ENCODE data around the gene CYP1A2. TPM values are rescaled to one million over a fixed set of nuclear protein-coding genes. Genes with fewer than 3 reads are reported as not detected.

CYP1A2 gene
- total and polyA plus RNA-seq, 2 of the 13 experiments (the other 11 are each of a cell fraction or from before 2014, with no cell fraction given), result 0.07 TPM; not detected in 1

DNA sequence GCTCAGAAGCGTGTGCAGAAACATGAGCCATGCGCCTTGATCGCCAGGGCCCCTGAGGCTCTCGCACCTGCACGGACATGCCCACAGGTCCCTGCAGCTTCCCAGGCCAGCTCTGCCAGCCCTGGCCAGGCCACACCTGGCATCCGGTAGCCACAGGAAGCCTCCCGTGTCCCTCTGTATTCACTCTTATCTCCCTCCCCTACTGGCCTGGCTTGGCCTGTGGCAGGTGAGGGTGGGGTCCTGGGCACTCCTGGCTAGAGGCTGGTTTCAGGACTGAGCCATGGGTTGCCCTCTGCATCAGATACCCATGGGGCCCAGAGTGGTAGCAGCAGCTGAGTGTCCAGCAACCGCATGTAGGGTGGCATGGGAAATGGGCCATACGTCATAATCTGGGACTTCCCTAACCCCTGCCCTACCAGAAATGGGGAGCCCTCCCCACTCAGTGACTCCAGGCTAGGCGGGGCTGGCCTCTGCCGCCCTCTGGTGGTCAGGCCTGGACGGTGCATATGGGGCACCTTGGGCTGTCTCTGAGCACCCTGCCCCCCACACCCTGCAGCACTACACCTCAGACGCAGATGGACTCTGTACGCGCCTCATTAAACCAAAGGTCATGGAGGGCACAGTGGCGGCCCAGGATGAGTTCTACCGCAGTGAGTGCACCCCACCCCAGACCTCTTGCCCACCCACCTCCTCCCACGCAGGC is 51.4 kb downstream of the CYP1A2 start (continued):
- TF ChIP-seq ZNF567 (CRISPR knock-in tag; IDR thresholded peaks at IDR 0.05; ENCODE audit: borderline replicate concordance) (no peak), ZZZ3 (CRISPR knock-in tag; IDR thresholded peaks at IDR 0.05; ENCODE audit: borderline replicate concordance) (no peak), ZNF138 (CRISPR knock-in tag; IDR thresholded peaks at IDR 0.05; ENCODE audit: low read depth) (no peak), RFXANK (CRISPR knock-in tag; IDR thresholded peaks at IDR 0.05) (no peak), ZNF543 (CRISPR knock-in tag; IDR thresholded peaks at IDR 0.05) (no peak), NFYC (CRISPR knock-in tag; IDR thresholded peaks at IDR 0.05) (no peak), ZNF558 (CRISPR knock-in tag; IDR thresholded peaks at IDR 0.05; ENCODE audit: borderline replicate concordance) (no peak), DNMT3B (CRISPR knock-in tag; conservative IDR thresholded peaks at IDR 0.05) (no peak), ZNF350 (CRISPR knock-in tag; IDR thresholded peaks at IDR 0.05; ENCODE audit: borderline replicate concordance, low read depth) (peak; percentile 60; the same call in 1 of the 2 replicates), LBX2 (CRISPR knock-in tag; IDR thresholded peaks at IDR 0.05; ENCODE audit: borderline replicate concordance) (no peak), XRCC5 (optimal IDR thresholded peaks at IDR 0.05; ENCODE audit: low read length) (peak; percentile 90), SALL1 (CRISPR knock-in tag; IDR thresholded peaks at IDR 0.05) (peak; percentile 36; the same call in 1 of the 2 replicates), STAG1 (CRISPR knock-in tag; IDR thresholded peaks at IDR 0.05) (peak; percentile 86), SP5 (CRISPR knock-in tag; IDR thresholded peaks at IDR 0.05; ENCODE audit: borderline replicate concordance, low read depth) (peak; percentile 28; the same call in 1 of the 2 replicates), RFX1 (IDR thresholded peaks at IDR 0.05) (no peak), ZNF564 (CRISPR knock-in tag; IDR thresholded peaks at IDR 0.05) (no peak), KLF12 (CRISPR knock-in tag; IDR thresholded peaks at IDR 0.05; ENCODE audit: borderline replicate concordance) (no peak), ZFP37 (CRISPR knock-in tag; IDR thresholded peaks at IDR 0.05; ENCODE audit: borderline replicate concordance) (no peak), CEBPG (CRISPR knock-in tag; IDR thresholded peaks at IDR 0.05) (no peak), MIER3 (CRISPR knock-in tag; IDR thresholded peaks at IDR 0.05; ENCODE audit: borderline replicate concordance) (0 out of 2 replicates have a peak, but pooled peaks have one; percentile 52), ZNF10 (CRISPR knock-in tag; IDR thresholded peaks at IDR 0.05; ENCODE audit: borderline replicate concordance, low read depth) (no peak), GATA4 (IDR thresholded peaks at IDR 0.05; ENCODE audit: borderline replicate concordance, low read depth) (no peak), RBM22 (optimal IDR thresholded peaks at IDR 0.05; ENCODE audit: low read length) (no peak), SMAD9 (CRISPR knock-in tag; IDR thresholded peaks at IDR 0.05) (no peak)
- TF ChIP-seq, protein P1, sequence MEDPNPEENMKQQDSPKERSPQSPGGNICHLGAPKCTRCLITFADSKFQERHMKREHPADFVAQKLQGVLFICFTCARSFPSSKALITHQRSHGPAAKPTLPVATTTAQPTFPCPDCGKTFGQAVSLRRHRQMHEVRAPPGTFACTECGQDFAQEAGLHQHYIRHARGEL (CRISPR knock-in tag; IDR thresholded peaks at IDR 0.05), result no peak
- TF ChIP-seq, protein P2, sequence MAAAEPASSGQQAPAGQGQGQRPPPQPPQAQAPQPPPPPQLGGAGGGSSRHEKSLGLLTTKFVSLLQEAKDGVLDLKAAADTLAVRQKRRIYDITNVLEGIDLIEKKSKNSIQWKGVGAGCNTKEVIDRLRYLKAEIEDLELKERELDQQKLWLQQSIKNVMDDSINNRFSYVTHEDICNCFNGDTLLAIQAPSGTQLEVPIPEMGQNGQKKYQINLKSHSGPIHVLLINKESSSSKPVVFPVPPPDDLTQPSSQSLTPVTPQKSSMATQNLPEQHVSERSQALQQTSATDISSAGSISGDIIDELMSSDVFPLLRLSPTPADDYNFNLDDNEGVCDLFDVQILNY (CRISPR knock-in tag; conservative IDR thresholded peaks at IDR 0.05), result no peak
- TF ChIP-seq, protein P3, sequence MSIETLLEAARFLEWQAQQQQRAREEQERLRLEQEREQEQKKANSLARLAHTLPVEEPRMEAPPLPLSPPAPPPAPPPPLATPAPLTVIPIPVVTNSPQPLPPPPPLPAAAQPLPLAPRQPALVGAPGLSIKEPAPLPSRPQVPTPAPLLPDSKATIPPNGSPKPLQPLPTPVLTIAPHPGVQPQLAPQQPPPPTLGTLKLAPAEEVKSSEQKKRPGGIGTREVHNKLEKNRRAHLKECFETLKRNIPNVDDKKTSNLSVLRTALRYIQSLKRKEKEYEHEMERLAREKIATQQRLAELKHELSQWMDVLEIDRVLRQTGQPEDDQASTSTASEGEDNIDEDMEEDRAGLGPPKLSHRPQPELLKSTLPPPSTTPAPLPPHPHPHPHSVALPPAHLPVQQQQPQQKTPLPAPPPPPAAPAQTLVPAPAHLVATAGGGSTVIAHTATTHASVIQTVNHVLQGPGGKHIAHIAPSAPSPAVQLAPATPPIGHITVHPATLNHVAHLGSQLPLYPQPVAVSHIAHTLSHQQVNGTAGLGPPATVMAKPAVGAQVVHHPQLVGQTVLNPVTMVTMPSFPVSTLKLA (IDR thresholded peaks at IDR 0.05), result no peak
- TF ChIP-seq, protein P4, sequence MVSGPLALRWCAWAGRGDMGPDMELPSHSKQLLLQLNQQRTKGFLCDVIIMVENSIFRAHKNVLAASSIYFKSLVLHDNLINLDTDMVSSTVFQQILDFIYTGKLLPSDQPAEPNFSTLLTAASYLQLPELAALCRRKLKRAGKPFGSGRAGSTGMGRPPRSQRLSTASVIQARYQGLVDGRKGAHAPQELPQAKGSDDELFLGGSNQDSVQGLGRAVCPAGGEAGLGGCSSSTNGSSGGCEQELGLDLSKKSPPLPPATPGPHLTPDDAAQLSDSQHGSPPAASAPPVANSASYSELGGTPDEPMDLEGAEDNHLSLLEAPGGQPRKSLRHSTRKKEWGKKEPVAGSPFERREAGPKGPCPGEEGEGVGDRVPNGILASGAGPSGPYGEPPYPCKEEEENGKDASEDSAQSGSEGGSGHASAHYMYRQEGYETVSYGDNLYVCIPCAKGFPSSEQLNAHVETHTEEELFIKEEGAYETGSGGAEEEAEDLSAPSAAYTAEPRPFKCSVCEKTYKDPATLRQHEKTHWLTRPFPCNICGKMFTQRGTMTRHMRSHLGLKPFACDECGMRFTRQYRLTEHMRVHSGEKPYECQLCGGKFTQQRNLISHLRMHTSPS (CRISPR knock-in tag; IDR thresholded peaks at IDR 0.05; ENCODE audit: low read depth), result peak; percentile 60; the same call in 1 of the 2 replicates
